ENCODE measurements around the gene PRKG1.

GRCh38 chr10:51343391-51343790 lies 269.1 kb downstream of the PRKG1 start:
- TF ChIP-seq POLR2AphosphoS5 (IDR thresholded peaks at IDR 0.05; ENCODE audit: low read depth, low read length) (no peak), POLR2A (IDR thresholded peaks at IDR 0.05; ENCODE audit: low read depth, low read length) (no peak), TAF1 (IDR thresholded peaks at IDR 0.05; ENCODE audit: borderline replicate concordance, low read depth, low read length) (no peak)
